KMS-11 (cell line): Measurements from ENCODE around the gene GDPD2.

ENCODE experiments used
- H2AFZ ChIP-seq: fragments of 200-600 bp; sonication (generic); 2 replicates; pipeline ENCODE4 v1.6.1; 2016; ENCODE audit warnings: antibody characterized with exemption, mixed run types, low read depth
- H3K27ac ChIP-seq: fragments of 200-600 bp; sonication (generic); 2 replicates; pipeline ENCODE4 v1.6.1; 2016; ENCODE audit warnings: mild to moderate bottlenecking, mixed run types
- H3K27me3 ChIP-seq: fragments of 200-600 bp; sonication (generic); 2 replicates; pipeline ENCODE4 v1.6.1; 2017; ENCODE audit warnings: mild to moderate bottlenecking, low read depth, mixed run types, moderate library complexity; ENCODE audit not compliant: insufficient read depth
- H3K36me3 ChIP-seq: fragments of 200-600 bp; sonication (generic); 2 replicates; pipeline ENCODE4 v1.6.1; 2017; ENCODE audit warnings: mild to moderate bottlenecking, mixed run types; ENCODE audit not compliant: insufficient read depth
- H3K4me1 ChIP-seq: fragments of 200-600 bp; sonication (generic); 2 replicates; pipeline ENCODE4 v1.6.1; 2016; ENCODE audit warnings: mild to moderate bottlenecking, low read depth, mixed run types; ENCODE audit not compliant: poor library complexity, severe bottlenecking
- H3K4me2 ChIP-seq: fragments of 200-600 bp; sonication (generic); 2 replicates; pipeline ENCODE4 v1.7.0; 2016; ENCODE audit warnings: mild to moderate bottlenecking, mixed run types
- H3K4me3 ChIP-seq: fragments of 200-600 bp; sonication (generic); IDR thresholded peaks from 2 replicates; pipeline ENCODE4 v1.6.1; 2017; ENCODE audit warnings: low read depth, low read length, mixed read lengths; ENCODE audit not compliant: insufficient read depth
- H3K79me2 ChIP-seq: fragments of 200-600 bp; sonication (generic); 2 replicates; pipeline ENCODE4 v1.6.1; 2016; ENCODE audit warnings: low read depth, mixed run types; ENCODE audit not compliant: insufficient read depth
- H3K9ac ChIP-seq: fragments of 200-600 bp; sonication (generic); 2 replicates; pipeline ENCODE4 v1.6.1; 2016; ENCODE audit warnings: mild to moderate bottlenecking, mixed run types
- H4K20me1 ChIP-seq: fragments of 200-600 bp; sonication (generic); 2 replicates; pipeline ENCODE4 v1.6.1; 2016; ENCODE audit warnings: mild to moderate bottlenecking, mixed run types; ENCODE audit not compliant: insufficient read depth
- CTCF ChIP-seq: fragments of 200-600 bp; sonication (generic); conservative IDR thresholded peaks from 2 replicates; pipeline ENCODE4 v1.6.1; 2017; ENCODE audit warnings: low read depth, mild to moderate bottlenecking, antibody characterized with exemption, low read length, moderate library complexity, mixed read lengths

The GDPD2 gene

DNA sequence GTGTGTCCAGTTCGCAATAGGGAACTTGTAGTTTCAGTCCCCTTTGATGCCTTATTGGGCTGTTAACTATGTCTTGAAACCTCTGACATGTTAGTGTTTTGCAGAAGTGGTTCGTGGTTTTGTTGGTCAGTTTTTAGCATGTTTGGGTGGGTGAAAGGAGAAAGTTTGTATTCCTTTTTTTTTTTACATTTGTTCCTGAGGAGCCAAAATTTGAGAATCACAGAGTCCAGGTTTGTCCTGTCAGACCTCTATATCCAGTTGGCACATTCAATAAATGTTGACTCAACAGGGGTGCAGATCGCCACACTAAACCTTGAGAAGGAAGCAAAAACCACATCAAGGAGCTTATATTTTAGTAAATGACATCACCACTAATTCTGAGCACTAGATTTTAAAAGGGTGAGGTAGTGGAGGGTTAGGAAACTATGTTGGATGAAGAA is 47.8 kb downstream of the GDPD2 start:
- Histone ChIP-seq H3K9ac (no peak overlapping the region), H3K36me3 (no peaks in the 10 kb centered on the region), H3K4me3 (no peak overlapping the region), H3K27ac (no peak overlapping the region), H4K20me1 (no peaks in the 10 kb centered on the region), H3K4me2 (peak overlapping the region; percentile 40), H3K79me2 (0 out of 2 replicates have a peak, but pooled peaks cover 6% of the 10 kb centered on the region), H3K27me3 (no peaks in the 10 kb centered on the region), H3K4me1 (peaks cover 34% of the 10 kb centered on the region), H2AFZ (no peak overlapping the region)
- TF ChIP-seq CTCF, result no peak

GRCh38 chrX:70476166-70476933 is 53.2 kb downstream of the GDPD2 start:
- no peak for TF ChIP-seq CTCF
- Histone ChIP-seq H4K20me1 (no peaks in the 10 kb centered on the region), H3K4me2 (no peak overlapping the region), H3K4me3 (no peak overlapping the region), H3K36me3 (no peaks in the 10 kb centered on the region), H3K4me1 (peaks cover 17% of the 10 kb centered on the region), H3K9ac (no peak overlapping the region), H3K27me3 (no peaks in the 10 kb centered on the region), H3K79me2 (no peaks in the 10 kb centered on the region), H3K27ac (no peak overlapping the region), H2AFZ (no peak overlapping the region)

- H3K9ac ChIP-seq, result no peak overlapping the region
- no peak overlapping the region for H3K4me2 ChIP-seq
Observed at GRCh38 chrX:70476934-70477733, 54.0 kb downstream of the GDPD2 start.

GRCh38 chrX:70477734-70478075 is 54.6 kb downstream of the GDPD2 start:
- no peak overlapping the region for H3K4me2 ChIP-seq
- no peaks in the 10 kb centered on the region for H3K27me3 ChIP-seq

More at GRCh38 chrX:70476934-70477733, 54.0 kb downstream of the GDPD2 start:
- Histone ChIP-seq H4K20me1 (no peaks in the 10 kb centered on the region), H3K4me1 (peaks cover 11% of the 10 kb centered on the region), H2AFZ (no peak overlapping the region), H3K79me2 (no peaks in the 10 kb centered on the region), H3K4me3 (no peak overlapping the region), H3K27ac (no peak overlapping the region), H3K36me3 (no peaks in the 10 kb centered on the region), H3K27me3 (no peaks in the 10 kb centered on the region)
- TF ChIP-seq CTCF, result no peak

More at GRCh38 chrX:70477734-70478075, 54.6 kb downstream of the GDPD2 start:
- Histone ChIP-seq H3K9ac (no peak overlapping the region), H3K36me3 (no peaks in the 10 kb centered on the region), H4K20me1 (no peaks in the 10 kb centered on the region), H3K27ac (no peak overlapping the region), H2AFZ (no peak overlapping the region), H3K4me3 (no peak overlapping the region), H3K79me2 (no peaks in the 10 kb centered on the region), H3K4me1 (peaks cover 11% of the 10 kb centered on the region)
- no peak for TF ChIP-seq CTCF
